Measurements from ENCODE around the gene MAPT.
"Not testable (repeated sequence)": the region's sequence is repeated elsewhere in the genome, so short reads cannot be mapped to it uniquely, and the experiment has no call there.

The MAPT gene

DNA sequence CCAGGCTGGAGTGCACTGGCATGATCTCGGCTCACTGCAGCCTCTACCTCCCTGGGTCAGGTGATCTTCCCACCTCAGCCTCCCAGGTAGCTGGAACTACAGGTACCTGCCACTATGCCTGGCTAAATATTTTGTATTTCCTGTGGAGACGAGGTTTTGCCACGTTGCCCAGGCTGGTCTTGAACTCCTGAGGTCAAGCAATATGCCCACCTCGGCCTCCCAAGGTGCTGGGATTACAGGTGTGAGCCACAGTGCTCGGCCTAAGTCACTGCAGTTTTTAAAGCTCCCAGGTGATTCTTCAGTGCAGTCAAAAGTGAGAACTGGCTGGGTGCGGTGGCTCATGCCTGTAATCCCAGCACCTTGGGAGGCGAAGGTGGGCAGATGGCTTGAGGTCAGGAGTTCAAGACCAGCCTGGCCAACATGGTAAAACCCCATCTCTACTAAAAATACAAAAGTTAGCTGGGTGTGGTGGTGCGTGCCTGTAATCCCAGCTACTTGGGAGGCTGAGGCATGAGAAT is 125.1 kb downstream of the MAPT start:
- DNase-seq: not testable (repeated sequence)

GRCh38 chr17:46020023-46020761 is 125.8 kb downstream of the MAPT start:
- peak; percentile 35 to 84 for DNase-seq

DNA sequence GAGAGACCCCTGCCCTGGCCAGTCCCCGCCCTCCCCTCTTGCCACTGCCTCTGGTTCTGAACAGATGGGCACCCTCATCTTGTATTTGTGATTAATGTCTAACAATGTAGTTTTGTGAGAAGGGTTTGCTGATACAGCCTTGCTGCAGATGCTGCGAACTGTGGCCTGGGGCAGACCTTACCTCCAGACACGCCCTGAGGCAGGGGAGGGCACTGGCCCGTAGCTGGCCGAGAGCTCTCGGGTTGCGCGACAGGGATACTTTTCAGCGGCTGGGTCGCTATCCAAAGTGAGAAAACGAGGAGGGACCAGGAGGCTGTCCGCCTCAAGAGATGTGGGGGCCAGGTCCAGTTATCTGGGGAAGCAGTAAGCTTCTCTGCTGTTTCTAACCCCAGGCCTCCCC is 126.6 kb downstream of the MAPT start:
- no peak for DNase-seq

DNA sequence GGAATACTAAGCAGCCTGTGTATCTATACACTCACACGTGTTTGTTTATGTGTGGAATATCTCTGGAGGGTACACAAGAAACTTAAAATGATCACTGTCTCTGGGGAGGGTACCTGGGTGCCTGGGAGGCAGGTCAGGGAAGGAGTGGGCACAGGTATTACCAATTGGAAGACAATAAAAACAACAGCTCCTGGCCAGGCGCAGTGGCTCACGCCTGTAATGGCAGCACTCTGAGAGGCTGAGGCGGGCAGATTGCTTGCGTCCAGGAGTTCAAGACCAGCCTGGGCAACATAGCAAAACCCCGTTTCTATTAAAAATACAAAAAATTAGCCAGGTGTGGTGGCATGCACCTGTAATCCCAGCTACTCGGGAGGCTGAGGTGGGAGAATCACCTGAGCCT is 129.0 kb downstream of the MAPT start:
- not testable (repeated sequence) for DNase-seq

DNA sequence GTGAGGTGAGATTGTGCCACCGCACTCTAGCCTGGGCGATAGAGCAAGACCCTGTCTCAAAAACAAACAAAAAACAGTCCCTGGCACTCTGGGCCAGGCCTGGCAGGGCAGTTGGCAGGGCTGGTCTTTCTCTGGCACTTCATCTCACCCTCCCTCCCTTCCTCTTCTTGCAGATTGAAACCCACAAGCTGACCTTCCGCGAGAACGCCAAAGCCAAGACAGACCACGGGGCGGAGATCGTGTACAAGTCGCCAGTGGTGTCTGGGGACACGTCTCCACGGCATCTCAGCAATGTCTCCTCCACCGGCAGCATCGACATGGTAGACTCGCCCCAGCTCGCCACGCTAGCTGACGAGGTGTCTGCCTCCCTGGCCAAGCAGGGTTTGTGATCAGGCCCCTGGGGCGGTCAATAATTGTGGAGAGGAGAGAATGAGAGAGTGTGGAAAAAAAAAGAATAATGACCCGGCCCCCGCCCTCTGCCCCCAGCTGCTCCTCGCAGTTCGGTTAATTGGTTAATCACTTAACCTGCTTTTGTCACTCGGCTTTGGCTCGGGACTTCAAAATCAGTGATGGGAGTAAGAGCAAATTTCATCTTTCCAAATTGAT is 129.5 kb downstream of the MAPT start:
- DNase-seq: no peak

DNA sequence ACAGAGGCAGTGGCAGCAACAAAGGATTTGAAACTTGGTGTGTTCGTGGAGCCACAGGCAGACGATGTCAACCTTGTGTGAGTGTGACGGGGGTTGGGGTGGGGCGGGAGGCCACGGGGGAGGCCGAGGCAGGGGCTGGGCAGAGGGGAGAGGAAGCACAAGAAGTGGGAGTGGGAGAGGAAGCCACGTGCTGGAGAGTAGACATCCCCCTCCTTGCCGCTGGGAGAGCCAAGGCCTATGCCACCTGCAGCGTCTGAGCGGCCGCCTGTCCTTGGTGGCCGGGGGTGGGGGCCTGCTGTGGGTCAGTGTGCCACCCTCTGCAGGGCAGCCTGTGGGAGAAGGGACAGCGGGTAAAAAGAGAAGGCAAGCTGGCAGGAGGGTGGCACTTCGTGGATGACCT is 130.2 kb downstream of the MAPT start:
- DNase-seq: no peak

DNA sequence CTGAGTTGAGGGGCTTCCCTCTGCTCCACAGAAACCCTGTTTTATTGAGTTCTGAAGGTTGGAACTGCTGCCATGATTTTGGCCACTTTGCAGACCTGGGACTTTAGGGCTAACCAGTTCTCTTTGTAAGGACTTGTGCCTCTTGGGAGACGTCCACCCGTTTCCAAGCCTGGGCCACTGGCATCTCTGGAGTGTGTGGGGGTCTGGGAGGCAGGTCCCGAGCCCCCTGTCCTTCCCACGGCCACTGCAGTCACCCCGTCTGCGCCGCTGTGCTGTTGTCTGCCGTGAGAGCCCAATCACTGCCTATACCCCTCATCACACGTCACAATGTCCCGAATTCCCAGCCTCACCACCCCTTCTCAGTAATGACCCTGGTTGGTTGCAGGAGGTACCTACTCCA is 130.7 kb downstream of the MAPT start:
- no peak for DNase-seq

- DNase-seq: no peak
These were observed 131.3 kb downstream of the MAPT start for GRCh38 chr17:46025510-46026165.

DNA sequence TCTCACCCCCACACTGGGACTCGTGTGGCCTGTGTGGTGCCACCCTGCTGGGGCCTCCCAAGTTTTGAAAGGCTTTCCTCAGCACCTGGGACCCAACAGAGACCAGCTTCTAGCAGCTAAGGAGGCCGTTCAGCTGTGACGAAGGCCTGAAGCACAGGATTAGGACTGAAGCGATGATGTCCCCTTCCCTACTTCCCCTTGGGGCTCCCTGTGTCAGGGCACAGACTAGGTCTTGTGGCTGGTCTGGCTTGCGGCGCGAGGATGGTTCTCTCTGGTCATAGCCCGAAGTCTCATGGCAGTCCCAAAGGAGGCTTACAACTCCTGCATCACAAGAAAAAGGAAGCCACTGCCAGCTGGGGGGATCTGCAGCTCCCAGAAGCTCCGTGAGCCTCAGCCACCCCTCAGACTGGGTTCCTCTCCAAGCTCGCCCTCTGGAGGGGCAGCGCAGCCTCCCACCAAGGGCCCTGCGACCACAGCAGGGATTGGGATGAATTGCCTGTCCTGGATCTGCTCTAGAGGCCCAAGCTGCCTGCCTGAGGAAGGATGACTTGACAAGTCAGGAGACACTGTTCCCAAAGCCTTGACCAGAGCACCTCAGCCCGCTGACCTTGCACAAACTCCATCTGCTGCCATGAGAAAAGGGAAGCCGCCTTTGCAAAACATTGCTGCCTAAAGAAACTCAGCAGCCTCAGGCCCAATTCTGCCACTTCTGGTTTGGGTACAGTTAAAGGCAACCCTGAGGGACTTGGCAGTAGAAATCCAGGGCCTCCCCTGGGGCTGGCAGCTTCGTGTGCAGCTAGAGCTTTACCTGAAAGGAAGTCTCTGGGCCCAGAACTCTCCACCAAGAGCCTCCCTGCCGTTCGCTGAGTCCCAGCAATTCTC is 132.1 kb downstream of the MAPT start:
- DNase-seq: peak; percentile 51 to 72

DNA sequence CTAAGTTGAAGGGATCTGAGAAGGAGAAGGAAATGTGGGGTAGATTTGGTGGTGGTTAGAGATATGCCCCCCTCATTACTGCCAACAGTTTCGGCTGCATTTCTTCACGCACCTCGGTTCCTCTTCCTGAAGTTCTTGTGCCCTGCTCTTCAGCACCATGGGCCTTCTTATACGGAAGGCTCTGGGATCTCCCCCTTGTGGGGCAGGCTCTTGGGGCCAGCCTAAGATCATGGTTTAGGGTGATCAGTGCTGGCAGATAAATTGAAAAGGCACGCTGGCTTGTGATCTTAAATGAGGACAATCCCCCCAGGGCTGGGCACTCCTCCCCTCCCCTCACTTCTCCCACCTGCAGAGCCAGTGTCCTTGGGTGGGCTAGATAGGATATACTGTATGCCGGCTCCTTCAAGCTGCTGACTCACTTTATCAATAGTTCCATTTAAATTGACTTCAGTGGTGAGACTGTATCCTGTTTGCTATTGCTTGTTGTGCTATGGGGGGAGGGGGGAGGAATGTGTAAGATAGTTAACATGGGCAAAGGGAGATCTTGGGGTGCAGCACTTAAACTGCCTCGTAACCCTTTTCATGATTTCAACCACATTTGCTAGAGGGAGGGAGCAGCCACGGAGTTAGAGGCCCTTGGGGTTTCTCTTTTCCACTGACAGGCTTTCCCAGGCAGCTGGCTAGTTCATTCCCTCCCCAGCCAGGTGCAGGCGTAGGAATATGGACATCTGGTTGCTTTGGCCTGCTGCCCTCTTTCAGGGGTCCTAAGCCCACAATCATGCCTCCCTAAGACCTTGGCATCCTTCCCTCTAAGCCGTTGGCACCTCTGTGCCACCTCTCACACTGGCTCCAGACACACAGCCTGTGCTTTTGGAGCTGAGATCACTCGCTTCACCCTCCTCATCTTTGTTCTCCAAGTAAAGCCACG is 133.0 kb downstream of the MAPT start:
- peak; percentile 19 to 31 for DNase-seq

DNA sequence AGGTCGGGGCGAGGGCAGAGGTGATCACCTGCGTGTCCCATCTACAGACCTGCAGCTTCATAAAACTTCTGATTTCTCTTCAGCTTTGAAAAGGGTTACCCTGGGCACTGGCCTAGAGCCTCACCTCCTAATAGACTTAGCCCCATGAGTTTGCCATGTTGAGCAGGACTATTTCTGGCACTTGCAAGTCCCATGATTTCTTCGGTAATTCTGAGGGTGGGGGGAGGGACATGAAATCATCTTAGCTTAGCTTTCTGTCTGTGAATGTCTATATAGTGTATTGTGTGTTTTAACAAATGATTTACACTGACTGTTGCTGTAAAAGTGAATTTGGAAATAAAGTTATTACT is 133.6 kb downstream of the MAPT start:
- DNase-seq: peak in 1 of 2 donors; percentile 13

DNA sequence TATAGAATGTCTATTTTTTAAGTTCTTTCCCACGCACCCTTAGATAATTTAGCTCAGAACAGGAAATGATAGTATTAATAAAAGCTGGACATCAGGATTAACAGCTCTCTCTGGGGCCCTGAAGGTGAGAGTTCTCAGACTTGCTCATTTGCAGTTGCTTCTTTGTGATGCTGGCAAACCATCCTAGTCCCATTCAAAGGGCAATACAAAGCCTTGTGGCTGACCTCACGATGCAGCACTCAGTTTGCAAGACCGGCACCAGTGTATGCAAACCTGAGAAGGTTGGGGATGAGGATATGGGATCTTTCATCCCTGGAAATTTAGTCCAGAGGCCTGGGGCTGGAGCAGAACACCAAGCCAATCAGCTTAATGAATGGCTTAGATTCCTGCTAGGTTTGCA is 134.0 kb downstream of the MAPT start:
- no peak for DNase-seq

- DNase-seq: peak in 1 of 2 donors; percentile 13
These were observed 134.7 kb downstream of the MAPT start for GRCh38 chr17:46028981-46029565.

- no peak for DNase-seq
These were observed 135.3 kb downstream of the MAPT start for GRCh38 chr17:46029627-46030026.

GRCh38 chr17:46030752-46031151 is 136.4 kb downstream of the MAPT start:
- no peak for DNase-seq

GRCh38 chr17:46031440-46031839 is 137.1 kb downstream of the MAPT start:
- no peak for DNase-seq

DNA sequence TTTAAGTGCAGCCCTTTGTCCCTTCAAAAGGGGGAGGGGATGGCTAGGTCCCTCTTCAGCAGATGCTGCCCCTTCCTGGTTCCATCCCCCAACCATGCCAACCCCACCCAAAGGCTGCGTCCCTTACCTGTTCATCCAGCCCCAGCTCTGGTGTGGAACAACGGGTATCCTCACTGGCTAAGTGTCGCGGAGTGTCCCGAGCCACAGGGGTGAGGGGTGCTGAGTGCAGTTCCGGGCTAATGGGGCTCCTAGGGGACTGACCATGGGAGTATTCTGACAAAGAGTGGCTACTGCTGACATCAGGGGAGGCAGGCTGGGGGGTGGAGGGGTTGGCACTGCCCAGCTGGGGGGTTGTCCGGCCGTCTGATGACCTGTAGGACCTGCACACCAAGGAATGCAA is 137.6 kb downstream of the MAPT start:
- DNase-seq: no peak

DNA sequence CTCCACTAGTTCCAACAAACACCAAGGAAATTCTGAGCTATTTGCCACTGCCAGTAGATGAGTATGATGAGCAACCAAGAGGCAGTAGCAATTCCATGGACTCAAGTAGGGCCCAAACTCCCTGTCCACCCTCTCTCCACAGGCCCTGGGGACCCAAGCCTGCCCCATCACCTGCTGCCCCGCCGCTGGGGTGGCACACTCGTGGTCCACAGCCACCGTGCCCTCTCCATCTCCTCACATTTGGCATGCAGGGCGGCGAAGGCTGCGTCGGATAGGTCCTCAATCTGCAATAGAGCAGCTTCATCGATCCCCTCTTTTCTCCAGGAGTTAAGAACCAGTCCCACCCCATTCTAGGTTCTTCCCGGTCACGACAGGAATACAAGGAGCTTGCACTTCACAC is 138.6 kb downstream of the MAPT start:
- no peak for DNase-seq

DNA sequence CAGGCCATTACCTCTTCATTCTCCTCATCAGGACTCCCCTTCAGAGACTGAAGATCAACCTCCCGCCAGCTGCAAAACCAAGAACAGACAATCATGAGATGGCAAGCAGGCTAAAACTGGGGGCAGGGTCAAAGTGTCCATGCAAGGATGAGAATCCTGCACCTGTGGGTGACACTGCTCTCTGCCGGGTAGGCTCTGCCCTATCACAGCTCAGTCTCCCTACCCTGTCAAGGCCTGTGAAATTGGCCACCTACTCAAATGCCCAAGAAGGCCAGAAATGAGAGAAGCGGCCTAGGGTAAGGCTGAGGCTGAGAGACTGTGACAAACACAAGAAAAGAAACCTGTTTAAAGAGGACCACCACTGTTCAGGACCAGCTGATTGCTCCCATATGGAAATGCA is 139.0 kb downstream of the MAPT start:
- DNase-seq: no peak

- no peak for DNase-seq
These were observed 140.9 kb downstream of the MAPT start for GRCh38 chr17:46035112-46035818.

DNA sequence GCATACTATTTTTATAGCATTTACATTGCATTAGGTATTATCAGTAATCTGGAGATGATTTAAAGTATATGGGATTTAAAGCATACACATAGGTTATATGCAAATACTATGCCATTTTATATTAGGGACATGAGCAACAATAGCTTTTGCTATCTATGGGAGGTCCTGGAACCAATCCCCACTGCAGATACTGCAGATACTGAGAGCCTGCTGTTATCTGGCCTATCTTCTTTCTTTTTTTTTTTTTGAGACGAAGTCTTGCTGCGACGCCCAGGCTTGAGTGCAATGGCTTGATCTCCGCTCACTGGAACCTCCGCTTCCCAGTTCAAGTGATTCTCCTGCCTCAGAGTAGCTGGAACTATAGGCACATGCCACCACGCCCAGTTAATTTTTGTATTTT is 142.1 kb downstream of the MAPT start:
- DNase-seq: no peak
